Fibroblast of villous mesenchyme (primary cell): Measurements from ENCODE around the gene NPIPB8. TPM values are rescaled to one million over a fixed set of nuclear protein-coding genes. Genes with fewer than 3 reads are reported as not detected.
A peak's percentile ranks its signal among the peaks of the same experiment; 100 is the strongest.
"Not testable (repeated sequence)": the region's sequence is repeated elsewhere in the genome, so short reads cannot be mapped to it uniquely, and the experiment has no call there.

ENCODE experiments used
- DNase-seq: peaks from one replicate; pipeline ENCODE4 v3.0.0-alpha.2; 2010; ENCODE audit warnings: low read depth
- H3K4me3 ChIP-seq: 2 replicates; pipeline ENCODE4 v1.5.1; 2011; ENCODE audit warnings: low read depth, mild to moderate bottlenecking, low read length
- total RNA-seq: library from RNA; depleted of rRNA; stranded (reverse); fragments of >200 nt; gene quantifications from 2 replicates; pipeline ENCODE4 v1.2.3, GENCODE V29; 2012
- TF ChIP-seq, protein P1 (sequence below): IDR thresholded peaks from 2 replicates; pipeline ENCODE4 v1.5.1; 2012; ENCODE audit warnings: low read depth, mild to moderate bottlenecking, low read length; ENCODE audit not compliant: insufficient read depth

Gene NPIPB8
- total RNA-seq, 1 donor, result 0.86 TPM

DNA sequence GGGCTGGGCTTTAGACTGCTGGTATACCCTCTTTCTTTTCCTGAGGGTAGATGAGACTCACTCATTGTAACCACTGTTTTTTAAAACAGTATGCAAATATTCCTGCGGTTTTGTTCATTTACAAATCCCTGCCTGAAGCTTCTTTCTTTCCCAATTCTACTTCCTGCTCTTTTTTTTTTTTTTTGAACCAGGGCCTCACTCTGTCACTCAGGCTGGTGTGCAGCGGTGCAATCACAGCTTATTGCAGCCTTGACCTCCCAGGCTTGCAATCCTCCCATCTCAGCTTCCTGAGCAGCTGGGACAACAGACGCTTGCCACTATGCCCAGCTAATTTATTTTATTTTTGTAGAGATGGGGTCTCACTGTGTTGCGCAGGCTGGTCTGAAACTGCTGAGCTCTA, 20.0 kb upstream of the NPIPB8 start:
- H3K4me3 ChIP-seq, result no peak overlapping the region
- TF ChIP-seq, protein P1, sequence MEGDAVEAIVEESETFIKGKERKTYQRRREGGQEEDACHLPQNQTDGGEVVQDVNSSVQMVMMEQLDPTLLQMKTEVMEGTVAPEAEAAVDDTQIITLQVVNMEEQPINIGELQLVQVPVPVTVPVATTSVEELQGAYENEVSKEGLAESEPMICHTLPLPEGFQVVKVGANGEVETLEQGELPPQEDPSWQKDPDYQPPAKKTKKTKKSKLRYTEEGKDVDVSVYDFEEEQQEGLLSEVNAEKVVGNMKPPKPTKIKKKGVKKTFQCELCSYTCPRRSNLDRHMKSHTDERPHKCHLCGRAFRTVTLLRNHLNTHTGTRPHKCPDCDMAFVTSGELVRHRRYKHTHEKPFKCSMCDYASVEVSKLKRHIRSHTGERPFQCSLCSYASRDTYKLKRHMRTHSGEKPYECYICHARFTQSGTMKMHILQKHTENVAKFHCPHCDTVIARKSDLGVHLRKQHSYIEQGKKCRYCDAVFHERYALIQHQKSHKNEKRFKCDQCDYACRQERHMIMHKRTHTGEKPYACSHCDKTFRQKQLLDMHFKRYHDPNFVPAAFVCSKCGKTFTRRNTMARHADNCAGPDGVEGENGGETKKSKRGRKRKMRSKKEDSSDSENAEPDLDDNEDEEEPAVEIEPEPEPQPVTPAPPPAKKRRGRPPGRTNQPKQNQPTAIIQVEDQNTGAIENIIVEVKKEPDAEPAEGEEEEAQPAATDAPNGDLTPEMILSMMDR, result no peak
- DNase-seq, result peak; percentile 28

DNA sequence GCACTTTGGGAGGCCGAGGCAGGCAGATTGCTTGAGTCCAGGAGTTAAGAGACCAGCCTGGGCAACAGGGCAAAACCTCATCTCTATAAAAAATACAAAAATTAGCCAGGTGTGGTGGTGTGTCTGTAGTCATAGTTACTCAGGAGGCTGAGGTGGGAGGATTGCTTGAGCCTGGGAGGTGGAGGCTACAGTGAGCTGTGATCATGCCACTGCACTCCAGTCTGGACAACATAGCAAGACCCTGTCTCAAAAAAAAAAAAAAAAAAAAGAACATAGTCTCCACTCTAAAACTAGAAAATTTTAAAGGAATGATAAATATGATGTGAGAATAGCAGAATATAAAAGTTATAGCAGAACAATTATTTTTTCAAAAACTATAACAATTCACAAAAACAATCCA, 17.5 kb upstream of the NPIPB8 start:
- H3K4me3 ChIP-seq, DNase-seq: not testable (repeated sequence)

- no peak overlapping the region for H3K4me3 ChIP-seq
- no peak for DNase-seq
- TF ChIP-seq, protein P1, result no peak
These were observed 16.2 kb upstream of the NPIPB8 start for GRCh38 chr16:28621481-28622155.

DNA sequence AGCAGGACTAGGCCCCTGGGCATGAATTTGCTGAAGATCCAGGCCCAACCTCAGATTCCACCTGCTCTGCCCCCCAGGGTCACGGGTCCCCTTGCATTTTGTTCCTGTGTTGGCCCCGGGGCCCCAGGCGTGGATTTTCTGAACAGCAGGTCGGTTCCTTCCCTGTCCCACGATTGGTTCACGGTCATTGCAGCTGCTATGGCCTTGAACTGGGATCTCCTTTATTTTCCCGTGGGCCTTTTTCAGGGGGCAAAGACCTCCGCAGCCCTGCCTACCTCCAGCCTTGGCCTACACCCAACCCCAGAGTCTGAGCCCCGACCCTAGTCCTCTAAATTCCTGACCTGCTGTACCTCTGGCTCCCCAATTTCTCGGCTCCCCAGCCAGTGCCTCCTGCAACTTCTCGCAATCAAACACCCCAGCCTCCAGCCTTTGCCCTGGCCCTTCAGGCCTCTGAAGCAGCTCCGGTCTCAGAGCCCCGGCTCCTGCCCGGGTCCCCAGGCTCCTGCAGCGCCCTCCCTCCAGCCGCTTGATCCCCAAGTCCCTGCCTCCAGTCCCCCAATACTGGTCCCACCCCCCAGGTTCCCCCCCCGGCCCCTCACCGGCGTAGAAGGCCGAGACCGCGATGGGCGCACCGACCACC, 15.2 kb upstream of the NPIPB8 start:
- DNase-seq, H3K4me3 ChIP-seq: not testable (repeated sequence)

- DNase-seq, result no peak
- H3K4me3 ChIP-seq, result peak overlapping the region; percentile 15
- TF ChIP-seq, protein P1, result no peak
These were observed 14.6 kb upstream of the NPIPB8 start for GRCh38 chr16:28623172-28623711.

DNA sequence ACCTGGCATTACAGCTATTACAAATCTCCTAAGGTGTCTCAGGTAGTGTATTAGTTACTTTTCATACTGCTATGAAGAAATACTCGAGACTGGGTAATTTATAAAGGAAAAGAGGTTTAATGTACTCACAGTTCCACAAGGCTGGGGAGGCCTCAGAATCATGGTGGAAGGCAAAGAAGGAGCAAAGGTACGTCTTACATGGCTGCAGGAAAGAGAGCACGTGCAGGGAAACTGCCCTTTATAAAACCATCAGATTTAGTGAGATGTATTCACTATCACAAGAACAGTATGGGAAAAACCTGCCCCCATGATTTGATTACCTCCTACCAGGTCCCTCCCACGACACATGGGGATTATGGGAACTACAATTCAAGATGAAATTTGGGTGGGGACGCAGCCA, 7.0 kb upstream of the NPIPB8 start:
- H3K4me3 ChIP-seq, DNase-seq: not testable (repeated sequence)

- H3K4me3 ChIP-seq, result not testable (repeated sequence)
- peak; percentile 61 for DNase-seq
These were observed 1.6 kb upstream of the NPIPB8 start for GRCh38 chr16:28636093-28636823.

- DNase-seq, result not testable (repeated sequence)
These were observed 494 bp downstream of the NPIPB8 start for GRCh38 chr16:28638359-28638758.

GRCh38 chr16:28639959-28640358, 2.1 kb downstream of the NPIPB8 start:
- not testable (repeated sequence) for DNase-seq

More at GRCh38 chr16:28638359-28638758, 494 bp downstream of the NPIPB8 start:
- H3K4me3 ChIP-seq, result not testable (repeated sequence)

DNA sequence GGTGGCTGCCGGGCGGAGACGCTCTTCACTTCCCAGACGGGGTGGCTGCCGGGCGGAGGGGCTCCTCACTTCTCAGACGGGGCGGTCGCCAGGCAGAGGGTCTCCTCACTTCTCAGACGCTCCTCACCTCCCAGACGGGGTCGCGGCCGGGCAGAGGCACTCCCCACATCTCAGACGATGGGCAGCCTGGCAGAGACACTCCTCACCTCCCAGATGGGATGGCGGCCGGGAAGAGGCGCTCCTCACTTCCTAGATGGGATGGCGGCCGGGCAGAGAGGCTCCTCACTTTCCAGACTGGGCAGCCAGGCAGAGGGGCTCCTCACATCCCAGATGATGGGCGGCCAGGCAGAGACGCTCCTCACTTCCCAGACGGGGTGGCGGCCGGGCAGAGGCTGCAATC, 28.4 kb downstream of the NPIPB8 start:
- DNase-seq, H3K4me3 ChIP-seq: not testable (repeated sequence)

More at GRCh38 chr16:28639959-28640358, 2.1 kb downstream of the NPIPB8 start:
- not testable (repeated sequence) for H3K4me3 ChIP-seq

- DNase-seq, H3K4me3 ChIP-seq: not testable (repeated sequence)
These were observed 29.6 kb downstream of the NPIPB8 start for GRCh38 chr16:28667480-28667879.

- not testable (repeated sequence) for DNase-seq, H3K4me3 ChIP-seq
These were observed 30.3 kb downstream of the NPIPB8 start for GRCh38 chr16:28668199-28668598.

- not testable (repeated sequence) for H3K4me3 ChIP-seq, DNase-seq
These were observed 50.6 kb downstream of the NPIPB8 start for GRCh38 chr16:28688327-28688952.

DNA sequence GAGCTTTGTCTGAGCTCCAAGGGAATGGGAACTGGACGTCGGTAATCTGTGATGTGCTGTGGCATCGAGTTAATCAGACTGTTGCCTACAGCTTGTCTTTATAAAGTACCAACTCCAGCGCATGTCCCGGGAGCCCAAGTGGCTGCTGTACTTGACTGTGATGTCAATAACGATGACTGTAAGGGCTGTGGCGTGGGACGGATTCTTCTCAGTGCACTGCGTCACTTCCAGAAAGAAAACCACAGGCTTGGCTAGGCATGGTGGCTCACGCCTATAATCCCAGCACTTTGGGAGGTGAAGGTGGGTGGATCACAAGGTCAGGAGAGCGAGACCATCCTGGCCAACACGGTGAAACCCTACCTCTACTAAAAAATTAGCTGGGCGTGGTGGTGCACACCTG, 51.6 kb downstream of the NPIPB8 start:
- H3K4me3 ChIP-seq, DNase-seq: not testable (repeated sequence)
